Esophagus squamous epithelium (tissue), 5 donors: ENCODE results near the gene CPNE4. TPM values are rescaled to one million over a fixed set of nuclear protein-coding genes. Genes with fewer than 3 reads are reported as not detected.
A peak's percentile ranks its signal among the peaks of the same experiment; 100 is the strongest.

Source experiments
- DNase-seq: peaks from one replicate; lab custom pipeline; 2025; lab: John Stamatoyannopoulos, UW
- H3K27ac ChIP-seq, 4 donors: fragments of 200-600 bp; sonication (generic); one replicate each; pipeline ENCODE4 v1.5.1; 2016 to 2019; ENCODE audit warnings: mild to moderate bottlenecking in 1 of 4
- H3K27me3 ChIP-seq, 4 donors: fragments of 200-600 bp; sonication (generic); 1 replicate in 3 of 4; 2 replicates in 1 of 4; pipeline versions ENCODE4 v1.5.1 to v1.6.0; 2017 to 2021; ENCODE audit warnings: antibody characterized with exemption in 1 of 4
- H3K36me3 ChIP-seq, 3 donors: fragments of 200-600 bp; sonication (generic); one replicate each; pipeline ENCODE4 v1.5.1; 2016 to 2019
- H3K4me1 ChIP-seq, 3 donors: fragments of 200-600 bp; sonication (generic); one replicate each; pipeline ENCODE4 v1.5.1; 2017 to 2019
- H3K4me3 ChIP-seq, 4 donors: fragments of 200-600 bp; sonication (generic); 1 replicate in 3 of 4; 2 replicates in 1 of 4; pipeline ENCODE4 v1.5.1; 2016 to 2019; ENCODE audit warnings: mild to moderate bottlenecking in 2 of 4, moderate library complexity in 1 of 4
- H3K9me3 ChIP-seq, 3 donors: fragments of 200-600 bp; sonication (generic); one replicate each; pipeline ENCODE4 v1.5.1; 2016 to 2019
- CTCF ChIP-seq, 6 experiments: fragments of 450-650 bp in 4 of 6; fragments of 200-600 bp in 2 of 6; sonication (generic) in 2 of 6; IDR thresholded peaks; one replicate each; pipeline ENCODE4 v1.5.1; 2016 to 2019; ENCODE audit warnings: antibody characterized with exemption in 6 of 6, mild to moderate bottlenecking in 4 of 6, moderate library complexity in 4 of 6
- POLR2A ChIP-seq, 4 donors: fragments of 450-650 bp; IDR thresholded peaks; one replicate each; pipeline ENCODE4 v1.6.1; 2017; ENCODE audit warnings: antibody characterized with exemption in 4 of 4, mild to moderate bottlenecking in 4 of 4, moderate library complexity in 3 of 4
- WGBS, 2 donors: methylation state at CpG; one replicate each; pipeline ENCODE4 v1.1.5; 2018; 5-methylcytosine and 5-hydroxymethylcytosine counted together
- intact Hi-C: fragments of 100-400 bp; cut with DNase I; formaldehyde crosslinking; loops from one replicate; pipeline ENCODE4 v1.15.0; 2022
- total RNA-seq, 4 donors: library from RNA; depleted of rRNA; stranded (reverse); fragments of >200 nt; gene quantifications; one replicate each; pipeline ENCODE4 v1.1.0, GENCODE V29; 2016
- donor health status: DM: yes; HTN: yes; CAD: no.

CPNE4 gene
- total RNA-seq, 4 donors from 2014 or later, result 0.19 TPM; not detected in 3

GRCh38 chr3:132042681-132043080 is 7.9 kb upstream of the CPNE4 start:
- intact Hi-C loops, result no loop called here
- no peak overlapping the region for H3K27ac ChIP-seq
- no peaks in the 10 kb centered on the region for H3K36me3 ChIP-seq
- no peak for DNase-seq
- H3K9me3 ChIP-seq, result no peaks in the 10 kb centered on the region
- peaks cover 0 to 21% (median 0%) of the 10 kb centered on the region in 4 donors for H3K27me3 ChIP-seq
- no peak overlapping the region for H3K4me3 ChIP-seq
- no peak for TF ChIP-seq CTCF (IDR thresholded peaks at IDR 0.05)
- no peak for TF ChIP-seq POLR2A (IDR thresholded peaks at IDR 0.05)
- H3K4me1 ChIP-seq, result no peaks in the 10 kb centered on the region

- no peak for DNase-seq
- no peak overlapping the region for H3K4me3 ChIP-seq
- peaks cover 0 to 64% (median 4%) of the 10 kb centered on the region in 4 donors for H3K27me3 ChIP-seq
- TF ChIP-seq CTCF (IDR thresholded peaks at IDR 0.05) (peak in 4 of 6 experiments; percentile 19 to 59 (median 36)), POLR2A (IDR thresholded peaks at IDR 0.05) (no peak)
- no peaks in the 10 kb centered on the region for H3K9me3 ChIP-seq
- WGBS, 2 donors, result 0% methylated on average over 1 of the region's 1 CpG
- no peaks in the 10 kb centered on the region for H3K36me3 ChIP-seq
- peaks cover 0 to 18% (median 5%) of the 10 kb centered on the region in 3 donors for H3K4me1 ChIP-seq
- H3K27ac ChIP-seq, result no peak overlapping the region
- intact Hi-C loops, result no loop called here
Observed at GRCh38 chr3:132038198-132038825, 3.5 kb upstream of the CPNE4 start.

- 77 to 83% methylated on average over 1 to 3 of the region's 3 CpGs for WGBS, 2 donors
- H3K4me3 ChIP-seq, result no peak overlapping the region
- H3K36me3 ChIP-seq, result no peaks in the 10 kb centered on the region
- H3K4me1 ChIP-seq, result peaks cover 0 to 18% (median 5%) of the 10 kb centered on the region in 3 donors
- H3K27ac ChIP-seq, result no peak overlapping the region
- TF ChIP-seq CTCF (IDR thresholded peaks at IDR 0.05), result no peak
- TF ChIP-seq POLR2A (IDR thresholded peaks at IDR 0.05), result no peak
- intact Hi-C loops, result no loop called here
- no peak for DNase-seq
- H3K27me3 ChIP-seq, result peaks cover 0 to 72% (median 4%) of the 10 kb centered on the region in 4 donors
- H3K9me3 ChIP-seq, result no peaks in the 10 kb centered on the region
Observed at GRCh38 chr3:132037581-132037980, 2.8 kb upstream of the CPNE4 start.

GRCh38 chr3:132037056-132037455 is 2.2 kb upstream of the CPNE4 start:
- peaks cover 0 to 77% (median 4%) of the 10 kb centered on the region in 4 donors for H3K27me3 ChIP-seq
- H3K36me3 ChIP-seq, result no peaks in the 10 kb centered on the region
- TF ChIP-seq CTCF (IDR thresholded peaks at IDR 0.05) (no peak), POLR2A (IDR thresholded peaks at IDR 0.05) (no peak)
- DNase-seq, result no peak
- intact Hi-C loops, result no loop called here
- no peaks in the 10 kb centered on the region for H3K9me3 ChIP-seq
- H3K4me1 ChIP-seq, result peaks cover 0 to 18% (median 5%) of the 10 kb centered on the region in 3 donors
- H3K4me3 ChIP-seq, result no peak overlapping the region
- H3K27ac ChIP-seq, result no peak overlapping the region
- WGBS, 2 donors, result 49 to 57% methylated on average over 3 of the region's 3 CpGs

- peaks cover 0 to 82% (median 4%) of the 10 kb centered on the region in 4 donors for H3K27me3 ChIP-seq
- no peak overlapping the region for H3K27ac ChIP-seq
- no peaks in the 10 kb centered on the region for H3K36me3 ChIP-seq
- H3K4me3 ChIP-seq, result peak overlapping the region in 3 of 4 donors; percentile 3 to 48 (median 21)
- TF ChIP-seq CTCF (IDR thresholded peaks at IDR 0.05), result no peak
- no peak for TF ChIP-seq POLR2A (IDR thresholded peaks at IDR 0.05)
- DNase-seq, result no peak
- intact Hi-C loops, result no loop called here
- H3K4me1 ChIP-seq, result peaks cover 0 to 22% (median 5%) of the 10 kb centered on the region in 3 donors
- no peaks in the 10 kb centered on the region for H3K9me3 ChIP-seq
- 2 to 3% methylated on average over 11 to 14 of the region's 14 CpGs for WGBS, 2 donors
Observed at GRCh38 chr3:132034097-132034485, 723 bp downstream of the CPNE4 start.
